Gastroesophageal sphincter (tissue), 4 donors: ENCODE data around the gene SLIT2. TPM values are rescaled to one million over a fixed set of nuclear protein-coding genes. Genes with fewer than 3 reads are reported as not detected.
A peak's percentile ranks its signal among the peaks of the same experiment; 100 is the strongest.

Experiments
- ATAC-seq: fragments of 150-250 bp; one replicate; pipeline ENCODE4 v1.9.1; 2016; ENCODE audit warnings: mild to moderate bottlenecking, moderate library complexity
- H3K27ac ChIP-seq, 4 donors: fragments of 200-600 bp; sonication (generic) in 3 of 4; 1 replicate in 3 of 4; 2 replicates in 1 of 4; pipeline ENCODE4 v1.5.1; 2016 to 2019
- H3K27me3 ChIP-seq: fragments of 200-600 bp; sonication (generic); one replicate; pipeline ENCODE4 v1.5.1; 2019
- H3K36me3 ChIP-seq, 2 donors: fragments of 200-600 bp; sonication (generic); one replicate each; pipeline ENCODE4 v1.5.1; 2019; ENCODE audit warnings: control low read depth in 1 of 2
- H3K4me1 ChIP-seq, 3 donors: fragments of 200-600 bp; sonication (generic); 1 replicate in 2 of 3; 2 replicates in 1 of 3; pipeline ENCODE4 v1.5.1; 2016 to 2019; ENCODE audit warnings: control low read depth in 2 of 3
- H3K4me3 ChIP-seq, 2 donors: fragments of 200-600 bp; sonication (generic); one replicate each; pipeline ENCODE4 v1.5.1; 2019; ENCODE audit warnings: mild to moderate bottlenecking in 1 of 2, moderate library complexity in 1 of 2
- H3K9me3 ChIP-seq, 3 donors: fragments of 200-600 bp; sonication (generic); one replicate each; pipeline ENCODE4 v1.5.1; 2017 to 2019; ENCODE audit warnings: control low read depth in 2 of 3
- EP300 ChIP-seq: sonication (generic); formaldehyde crosslinking; IDR thresholded peaks from one replicate; pipeline ENCODE4 v1.6.1; 2017; ENCODE audit warnings: antibody characterized with exemption, mild to moderate bottlenecking
- POLR2A ChIP-seq, 2 donors: fragments of 450-650 bp; IDR thresholded peaks; one replicate each; pipeline ENCODE4 v1.6.1; 2017; ENCODE audit warnings: antibody characterized with exemption in 2 of 2, mild to moderate bottlenecking in 2 of 2, moderate library complexity in 1 of 2
- POLR2AphosphoS5 ChIP-seq: sonication (generic); formaldehyde crosslinking; IDR thresholded peaks from one replicate; pipeline ENCODE4 v1.6.1; 2017; ENCODE audit warnings: antibody characterized with exemption
- WGBS, 2 donors: methylation state at CpG; one replicate each; pipeline ENCODE4 v1.1.5; 2018; ENCODE audit warnings: low coverage in 1 of 2; 5-methylcytosine and 5-hydroxymethylcytosine counted together
- total RNA-seq, 4 donors: library from RNA; depleted of rRNA; stranded (reverse); fragments of >200 nt; gene quantifications; one replicate each; pipeline ENCODE4 v1.1.0, GENCODE V29; 2016
- TF ChIP-seq, protein P1 (sequence below), 4 experiments: fragments of 200-600 bp in 2 of 4; fragments of 450-650 bp in 2 of 4; sonication (generic) in 1 of 4; IDR thresholded peaks; one replicate each; pipeline ENCODE4 v1.5.1; 2017 to 2019; ENCODE audit warnings: antibody characterized with exemption in 4 of 4, mild to moderate bottlenecking in 2 of 4, moderate library complexity in 2 of 4

Gene SLIT2
- total RNA-seq, 4 donors from 2014 or later: 53.4 to 83.6 (median 76.7) TPM

DNA sequence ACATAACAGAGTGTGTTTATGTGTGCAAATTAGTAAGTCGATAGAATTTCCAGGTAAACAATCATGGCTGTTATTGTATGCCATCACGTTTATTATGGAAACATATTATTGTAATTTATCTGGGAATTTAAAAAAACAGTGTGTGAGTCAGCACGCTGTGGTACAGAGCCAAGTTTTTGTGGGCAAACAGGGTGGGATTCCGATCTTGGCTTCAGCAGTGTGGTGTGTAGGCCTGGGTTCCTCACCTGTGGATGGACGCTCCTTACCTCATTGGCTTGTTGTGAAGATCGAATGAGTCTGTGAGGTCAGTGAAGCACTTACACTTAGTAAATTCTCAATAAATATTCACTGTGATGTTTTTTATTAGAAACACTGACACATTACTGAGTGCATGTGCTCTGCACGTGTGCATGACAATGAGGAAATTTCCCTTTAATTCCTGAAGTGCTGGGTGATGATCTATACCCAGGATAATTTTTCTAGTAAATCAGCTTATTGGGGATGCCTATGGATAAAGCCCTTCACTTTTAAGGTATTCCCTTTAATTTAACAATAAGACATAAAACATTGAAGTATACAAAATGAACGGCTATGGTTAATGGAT, 36.4 kb downstream of the SLIT2 start:
- H3K9me3 ChIP-seq: no peaks in the 10 kb centered on the region
- H3K4me1 ChIP-seq: peaks cover 0 to 7% (median 0%) of the 10 kb centered on the region in 3 donors
- WGBS, 2 donors: 74 to 82% methylated on average over 8 of the region's 8 CpGs
- no peak for ATAC-seq
- no peak overlapping the region for H3K4me3 ChIP-seq
- no peak overlapping the region for H3K27ac ChIP-seq
- no peaks in the 10 kb centered on the region for H3K27me3 ChIP-seq
- TF ChIP-seq, protein P1, sequence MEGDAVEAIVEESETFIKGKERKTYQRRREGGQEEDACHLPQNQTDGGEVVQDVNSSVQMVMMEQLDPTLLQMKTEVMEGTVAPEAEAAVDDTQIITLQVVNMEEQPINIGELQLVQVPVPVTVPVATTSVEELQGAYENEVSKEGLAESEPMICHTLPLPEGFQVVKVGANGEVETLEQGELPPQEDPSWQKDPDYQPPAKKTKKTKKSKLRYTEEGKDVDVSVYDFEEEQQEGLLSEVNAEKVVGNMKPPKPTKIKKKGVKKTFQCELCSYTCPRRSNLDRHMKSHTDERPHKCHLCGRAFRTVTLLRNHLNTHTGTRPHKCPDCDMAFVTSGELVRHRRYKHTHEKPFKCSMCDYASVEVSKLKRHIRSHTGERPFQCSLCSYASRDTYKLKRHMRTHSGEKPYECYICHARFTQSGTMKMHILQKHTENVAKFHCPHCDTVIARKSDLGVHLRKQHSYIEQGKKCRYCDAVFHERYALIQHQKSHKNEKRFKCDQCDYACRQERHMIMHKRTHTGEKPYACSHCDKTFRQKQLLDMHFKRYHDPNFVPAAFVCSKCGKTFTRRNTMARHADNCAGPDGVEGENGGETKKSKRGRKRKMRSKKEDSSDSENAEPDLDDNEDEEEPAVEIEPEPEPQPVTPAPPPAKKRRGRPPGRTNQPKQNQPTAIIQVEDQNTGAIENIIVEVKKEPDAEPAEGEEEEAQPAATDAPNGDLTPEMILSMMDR (IDR thresholded peaks at IDR 0.05): no peak
- TF ChIP-seq EP300: no peak
- H3K36me3 ChIP-seq: no peaks in the 10 kb centered on the region

DNA sequence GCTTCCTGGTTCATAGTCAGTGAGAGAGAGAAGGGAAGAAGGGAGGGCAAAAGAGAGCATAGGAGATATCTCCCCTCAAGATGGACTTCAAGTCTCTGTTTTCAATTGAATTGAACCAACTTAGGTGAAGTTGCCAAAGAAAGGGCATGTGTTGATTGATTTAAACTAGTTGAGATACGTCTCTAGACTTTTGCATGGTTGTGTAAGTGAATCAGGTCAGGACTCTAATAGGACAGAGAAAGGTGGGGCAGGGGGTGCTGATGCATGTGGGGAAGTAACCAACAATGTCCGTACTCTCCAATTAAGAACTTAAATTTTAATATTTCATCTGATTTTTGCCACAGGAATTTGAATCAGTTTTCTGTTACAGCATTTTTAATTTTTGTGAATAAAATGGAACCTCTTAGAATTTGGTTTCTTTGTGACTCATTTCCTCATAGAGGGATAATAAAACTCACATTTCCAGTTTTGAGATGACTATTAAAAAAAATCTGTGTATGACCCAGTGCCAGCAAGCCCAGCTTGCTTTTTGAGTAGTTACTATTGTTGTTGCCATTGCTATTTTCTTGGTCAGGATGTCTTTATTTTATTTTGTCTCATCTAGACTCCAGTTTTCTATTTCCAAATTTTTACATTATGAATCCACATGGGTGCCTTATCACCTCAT, 37.3 kb downstream of the SLIT2 start:
- Histone ChIP-seq H3K9me3 (no peaks in the 10 kb centered on the region), H3K4me1 (peaks cover 0 to 7% (median 0%) of the 10 kb centered on the region in 3 donors), H3K27me3 (no peaks in the 10 kb centered on the region), H3K36me3 (no peaks in the 10 kb centered on the region), H3K4me3 (no peak overlapping the region), H3K27ac (no peak overlapping the region)
- no peak for ATAC-seq
- WGBS, 2 donors: 58 to 78% methylated on average over 2 of the region's 2 CpGs
- TF ChIP-seq EP300 (no peak), POLR2A (IDR thresholded peaks at IDR 0.05) (no peak), POLR2AphosphoS5 (no peak)
- TF ChIP-seq, protein P1 (IDR thresholded peaks at IDR 0.05): no peak

DNA sequence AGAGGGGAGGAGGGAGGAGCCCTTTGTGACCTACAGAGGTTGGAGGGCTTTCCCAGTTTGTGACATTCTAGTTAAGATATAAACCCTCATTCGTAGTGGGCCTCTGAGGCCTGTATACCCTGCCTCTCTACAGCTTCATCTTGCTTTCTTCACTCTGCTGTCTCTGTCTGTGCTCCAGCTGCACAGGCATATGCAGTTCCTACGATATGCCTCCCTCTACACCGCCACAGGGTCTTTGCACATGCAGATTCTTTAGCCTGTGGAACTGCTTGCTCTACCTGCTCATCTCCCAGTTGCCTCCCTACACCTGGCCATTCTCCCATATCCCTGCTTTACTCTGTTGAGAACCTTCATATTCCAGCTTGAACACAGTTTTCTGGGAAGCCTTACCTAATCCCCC, 38.1 kb downstream of the SLIT2 start:
- no peak overlapping the region for H3K4me3 ChIP-seq
- H3K27ac ChIP-seq: no peak overlapping the region
- no peak for TF ChIP-seq POLR2AphosphoS5
- no peak for TF ChIP-seq POLR2A (IDR thresholded peaks at IDR 0.05)
- TF ChIP-seq, protein P1 (IDR thresholded peaks at IDR 0.05): no peak
- no peak for TF ChIP-seq EP300
- WGBS, 2 donors: 94 to 100% methylated on average over 1 to 3 of the region's 3 CpGs
- H3K36me3 ChIP-seq: no peaks in the 10 kb centered on the region
- H3K9me3 ChIP-seq: no peaks in the 10 kb centered on the region
- no peak for ATAC-seq
- H3K4me1 ChIP-seq: peaks cover 0 to 7% (median under 1%) of the 10 kb centered on the region in 3 donors
- no peaks in the 10 kb centered on the region for H3K27me3 ChIP-seq

DNA sequence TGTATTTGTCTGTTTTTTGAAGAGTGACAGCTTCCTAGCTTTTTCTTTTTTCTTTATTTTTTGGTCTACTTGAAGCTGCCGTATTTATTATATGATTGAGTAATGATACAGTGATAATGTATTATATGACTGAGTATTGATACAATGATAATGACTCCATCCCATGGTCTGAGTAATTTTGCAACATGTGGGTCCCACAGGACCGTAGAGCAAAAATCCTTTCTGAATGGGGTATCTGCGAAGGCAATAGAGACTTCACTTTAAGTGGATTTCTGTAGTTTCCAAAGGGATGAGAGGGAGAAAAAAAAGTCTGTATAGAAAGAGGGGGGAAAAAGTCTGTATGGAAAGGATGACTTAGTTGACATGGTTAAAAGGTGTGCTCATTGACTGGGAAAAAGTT, 41.0 kb downstream of the SLIT2 start:
- Histone ChIP-seq H3K27ac (no peak overlapping the region), H3K36me3 (no peaks in the 10 kb centered on the region), H3K4me3 (no peak overlapping the region), H3K27me3 (no peaks in the 10 kb centered on the region), H3K4me1 (peaks cover 0 to 32% (median 3%) of the 10 kb centered on the region in 3 donors), H3K9me3 (no peaks in the 10 kb centered on the region)
- ATAC-seq: no peak
- TF ChIP-seq, protein P1 (IDR thresholded peaks at IDR 0.05): no peak
- no peak for TF ChIP-seq POLR2A (IDR thresholded peaks at IDR 0.05)
- WGBS, 2 donors: 93 to 100% methylated on average over 1 to 3 of the region's 3 CpGs

DNA sequence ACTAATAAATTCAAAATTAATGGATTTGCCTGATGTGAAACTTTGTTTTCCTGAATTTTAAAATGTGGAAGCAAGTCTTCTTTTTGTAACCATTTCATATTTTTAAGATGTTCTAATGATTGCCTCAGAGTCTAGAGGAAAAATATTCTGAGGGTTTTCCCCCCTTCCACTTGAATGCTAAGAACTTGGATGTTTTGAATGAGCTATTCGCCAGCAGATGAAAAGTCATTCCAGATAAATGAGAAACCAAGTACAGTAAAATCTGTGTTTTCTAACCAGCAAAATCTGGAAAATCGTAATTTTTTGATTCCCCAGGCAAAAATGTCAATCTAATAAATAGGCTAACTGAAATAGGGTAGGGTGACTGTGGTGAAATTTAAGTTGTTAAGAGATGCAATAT, 45.6 kb downstream of the SLIT2 start:
- no peak overlapping the region for H3K4me3 ChIP-seq
- H3K27ac ChIP-seq: peak overlapping the region in 2 of 4 donors; percentile 1 to 39
- WGBS, 2 donors: 26 to 28% methylated on average over 2 of the region's 2 CpGs
- TF ChIP-seq POLR2AphosphoS5: no peak
- no peak for TF ChIP-seq EP300
- ATAC-seq: no peak
- H3K36me3 ChIP-seq: no peaks in the 10 kb centered on the region
- H3K4me1 ChIP-seq: peaks cover 0 to 38% (median 3%) of the 10 kb centered on the region in 3 donors
- H3K9me3 ChIP-seq: no peaks in the 10 kb centered on the region
- no peaks in the 10 kb centered on the region for H3K27me3 ChIP-seq
